ENCODE data around the gene ESRRG.
"Not testable (repeated sequence)": the region's sequence is repeated elsewhere in the genome, so short reads cannot be mapped to it uniquely, and the experiment has no call there.

ESRRG gene
- 0 reads per million in 4 experiments for total RNA-seq

- DNase-seq: no peak
Observed at GRCh38 chr1:216723274-216723780, at the start of gene ESRRG. Gene ESRRG, minus strand, starts transcription at chr1:216723429. Its CDS starts 130 bp downstream, at chr1:216723299.

- no peak for DNase-seq
Observed at GRCh38 chr1:216771922-216772321, 48.7 kb upstream of the ESRRG start.

DNA sequence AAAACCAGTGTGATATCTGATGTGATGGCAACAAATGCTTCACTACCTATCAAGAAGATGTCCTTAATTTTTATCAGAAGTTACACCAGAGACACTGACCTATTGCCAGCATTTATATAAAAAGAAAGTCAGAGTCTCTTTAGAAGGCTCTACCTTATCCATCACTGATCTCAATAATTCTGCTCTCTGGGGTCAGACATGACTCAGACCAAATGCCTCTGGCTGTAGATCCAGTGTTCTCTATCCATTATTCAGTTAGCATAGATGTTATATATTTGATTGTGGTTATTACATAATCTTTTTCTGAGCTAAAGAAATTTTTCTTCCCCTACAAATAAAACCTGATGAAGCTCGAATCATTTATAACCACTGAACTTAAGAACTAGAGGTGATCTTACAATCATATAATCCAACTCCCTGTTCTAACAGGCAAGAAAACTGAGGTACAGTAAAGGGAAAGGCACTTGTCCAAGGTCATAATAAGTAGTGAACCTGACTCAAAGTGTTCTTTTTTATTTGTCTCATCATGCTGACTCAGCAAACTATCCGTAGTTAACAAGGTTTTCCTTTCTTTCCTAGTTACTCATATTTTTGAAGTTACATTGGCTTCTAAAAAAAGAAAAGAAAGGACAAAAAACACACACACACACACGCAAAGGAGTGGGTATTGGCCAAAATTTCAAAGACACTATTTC is 43.6 kb upstream of the ESRRG start:
- no peak for DNase-seq

GRCh38 chr1:216765346-216766300 is 42.4 kb upstream of the ESRRG start:
- DNase-seq: no peak

GRCh38 chr1:216758161-216758560 is 34.9 kb upstream of the ESRRG start:
- DNase-seq: no peak

DNA sequence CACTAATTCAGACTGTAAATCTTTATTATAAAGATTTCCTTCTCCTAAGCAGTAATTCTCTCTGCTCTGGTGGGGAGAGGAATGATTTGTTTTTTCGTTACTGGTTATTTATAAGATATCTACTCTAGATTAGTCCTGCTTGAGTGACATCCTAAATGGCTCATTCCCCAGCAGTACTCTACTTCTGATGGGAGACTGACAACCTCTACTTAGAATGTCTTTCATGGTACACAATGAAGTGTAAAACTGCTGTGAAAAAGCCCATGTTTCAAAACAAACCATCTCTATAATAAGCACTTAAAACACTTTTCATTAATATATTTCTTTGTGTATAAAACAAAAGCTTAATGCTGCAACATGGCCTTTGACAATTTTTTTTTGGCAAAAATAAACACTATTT is 33.9 kb upstream of the ESRRG start:
- no peak for DNase-seq

DNA sequence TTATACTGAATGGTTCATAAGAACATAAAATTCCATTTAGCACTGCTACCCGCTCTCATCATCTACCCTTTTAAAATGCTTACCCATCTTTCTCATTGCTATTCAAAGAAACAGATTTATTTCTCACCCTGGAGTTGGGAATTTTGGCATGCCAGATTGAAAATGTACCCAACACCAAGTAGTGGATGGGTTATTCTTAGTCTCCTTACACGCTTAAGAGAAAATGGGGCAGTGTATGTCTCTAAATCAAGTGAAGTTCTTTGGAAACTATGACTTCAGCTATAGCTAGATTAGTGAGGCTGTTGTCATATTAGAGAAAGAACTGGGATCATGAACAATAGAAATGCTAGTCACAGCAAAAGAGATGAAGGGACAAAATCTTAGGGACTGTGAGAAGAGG is 27.7 kb upstream of the ESRRG start:
- DNase-seq: no peak

DNA sequence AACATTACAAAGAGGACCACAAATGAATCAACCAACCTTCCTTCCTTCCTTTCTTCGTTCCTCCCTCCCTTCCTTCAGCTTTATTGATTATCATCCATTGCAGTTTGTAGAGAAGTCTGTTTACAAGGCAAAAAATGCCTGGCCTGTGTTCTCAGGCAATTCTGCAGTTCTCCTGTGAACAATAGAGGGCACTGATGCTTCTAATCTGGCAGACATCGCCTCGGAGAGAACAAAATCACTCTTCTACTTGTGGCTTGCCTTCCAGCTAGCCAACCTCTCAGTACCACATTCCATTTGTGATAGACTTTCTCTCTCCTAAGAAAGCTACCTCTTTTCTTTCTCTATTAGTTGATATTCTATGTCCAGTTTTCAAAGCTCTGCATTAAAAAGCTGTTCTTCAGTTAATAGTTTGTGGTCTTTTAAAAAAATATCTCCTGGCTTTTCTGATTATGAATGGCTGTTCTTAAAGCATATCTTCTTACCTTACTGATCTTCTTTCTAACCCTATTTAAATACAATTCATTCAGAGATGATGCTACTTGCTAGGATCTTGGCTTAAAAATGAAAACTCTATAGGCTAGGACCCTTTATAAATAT is 26.9 kb upstream of the ESRRG start:
- DNase-seq: no peak

DNA sequence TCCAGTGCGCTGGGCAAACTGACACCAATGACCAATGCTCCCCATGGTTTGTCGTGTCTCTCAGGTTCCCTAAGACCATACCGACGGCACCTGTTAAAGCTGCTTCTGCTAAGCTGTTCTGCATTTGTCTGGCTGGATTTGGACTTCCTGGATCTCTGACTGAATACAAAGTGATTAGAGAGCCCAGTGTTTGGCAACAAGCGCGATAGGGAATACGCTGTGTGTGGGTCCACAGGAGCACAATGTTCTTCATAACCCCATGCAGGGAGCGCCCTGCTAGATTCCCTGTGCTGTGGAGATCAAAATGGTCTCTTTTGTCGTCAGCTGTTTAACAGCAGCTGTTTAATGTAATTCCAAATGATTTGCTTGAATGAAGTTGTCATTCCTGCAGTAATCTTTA is 26.0 kb upstream of the ESRRG start:
- DNase-seq: no peak

DNA sequence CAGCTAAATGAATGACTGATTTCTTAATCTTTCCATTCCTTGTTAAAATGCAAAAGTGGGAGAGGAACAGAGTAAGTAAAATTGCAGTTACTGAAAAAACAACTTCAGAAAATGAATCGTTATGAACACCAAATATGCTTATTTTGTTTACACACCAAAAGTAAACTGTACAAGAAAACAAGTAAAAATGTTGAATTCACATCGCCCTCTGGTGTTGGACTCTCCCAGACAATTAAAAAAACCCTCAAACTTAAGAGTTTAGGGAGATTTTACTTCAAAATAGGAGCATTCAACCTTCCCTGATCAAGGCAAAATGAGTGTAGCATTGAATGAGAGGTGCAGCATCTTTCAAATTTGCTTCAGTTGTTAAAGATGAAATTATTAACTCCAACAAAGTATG is 19.4 kb upstream of the ESRRG start:
- DNase-seq: no peak

DNA sequence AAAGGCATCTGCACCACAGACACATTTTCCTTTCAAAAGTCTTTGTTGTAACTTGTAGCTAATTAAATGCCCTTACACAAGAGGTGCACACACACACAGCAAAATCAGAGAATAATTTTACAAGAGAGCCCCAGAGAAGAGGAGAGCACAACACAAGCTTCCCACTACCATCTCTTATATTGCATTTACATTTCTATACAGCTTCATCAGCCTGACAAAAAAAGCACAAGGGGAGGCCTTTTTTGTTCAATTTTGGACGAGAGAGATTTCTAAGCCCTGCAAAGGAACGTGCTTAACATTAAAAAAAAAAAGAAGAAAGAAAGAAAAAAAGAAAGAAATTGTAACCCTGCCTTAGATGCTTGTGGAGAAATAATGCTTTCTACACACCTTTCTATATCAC is 17.1 kb upstream of the ESRRG start:
- no peak for DNase-seq

- no peak for DNase-seq
Observed at GRCh38 chr1:216739793-216740192, 16.6 kb upstream of the ESRRG start.

DNA sequence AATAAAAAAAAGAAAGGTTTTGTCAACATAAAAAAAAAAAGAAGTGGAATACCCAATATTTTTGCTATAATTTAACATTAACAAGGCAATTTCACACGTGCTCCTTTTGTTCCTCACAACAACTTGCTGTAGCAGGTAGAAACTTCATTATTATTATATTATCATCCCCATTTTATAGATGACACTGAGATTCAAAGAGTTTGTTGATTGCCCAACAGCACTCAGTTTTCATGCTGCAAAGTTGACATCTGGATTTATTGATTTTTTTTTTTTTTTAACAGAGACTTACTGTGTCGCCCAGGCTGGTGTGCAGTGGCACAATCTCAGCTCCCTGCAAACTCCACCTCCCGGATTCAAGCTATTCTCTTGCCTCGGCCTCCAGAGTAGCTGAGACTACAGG is 8.9 kb upstream of the ESRRG start:
- no peak for DNase-seq

GRCh38 chr1:216731562-216731961 is 8.3 kb upstream of the ESRRG start:
- no peak for DNase-seq

- DNase-seq: no peak
Observed at GRCh38 chr1:216726435-216726834, 3.2 kb upstream of the ESRRG start.

GRCh38 chr1:216722821-216723220 is 408 bp downstream of the ESRRG start:
- no peak for DNase-seq

DNA sequence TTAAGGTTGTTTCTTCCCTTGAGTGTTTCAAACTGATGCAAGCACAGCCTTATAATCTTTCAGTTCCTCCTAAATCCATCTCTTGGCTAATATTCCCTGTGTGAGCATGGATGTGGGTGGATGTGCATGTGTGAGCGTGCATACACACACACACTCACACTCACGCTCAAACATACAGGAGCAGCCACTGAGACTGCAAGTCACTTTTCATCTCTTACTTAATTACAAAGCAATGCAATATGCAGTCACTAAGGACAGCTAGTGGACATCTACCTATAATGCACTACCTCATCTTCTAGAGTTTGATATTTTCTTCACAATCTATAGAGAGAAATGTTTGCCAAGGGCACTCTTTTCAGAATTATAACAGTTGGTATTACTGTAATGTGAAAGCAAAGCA is 1.4 kb downstream of the ESRRG start:
- no peak for DNase-seq

DNA sequence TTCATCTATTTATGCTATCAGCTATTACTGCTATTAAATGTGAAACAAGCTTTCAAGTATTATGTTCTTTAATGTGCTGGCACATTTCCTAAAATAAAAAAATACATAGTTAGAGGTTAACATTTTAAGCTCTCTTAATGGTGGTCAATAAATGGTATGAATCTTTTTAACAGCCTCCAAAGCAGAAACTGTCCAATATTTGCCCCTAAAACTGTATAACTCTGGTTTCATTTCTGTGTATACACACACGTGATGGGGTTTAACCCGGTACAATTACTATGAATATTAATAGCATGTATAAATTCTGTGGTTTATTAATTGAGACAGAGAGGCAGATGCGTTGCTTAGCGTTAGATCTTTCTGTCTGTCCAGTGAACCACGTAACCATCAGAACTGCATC is 2.2 kb downstream of the ESRRG start:
- no peak for DNase-seq

DNA sequence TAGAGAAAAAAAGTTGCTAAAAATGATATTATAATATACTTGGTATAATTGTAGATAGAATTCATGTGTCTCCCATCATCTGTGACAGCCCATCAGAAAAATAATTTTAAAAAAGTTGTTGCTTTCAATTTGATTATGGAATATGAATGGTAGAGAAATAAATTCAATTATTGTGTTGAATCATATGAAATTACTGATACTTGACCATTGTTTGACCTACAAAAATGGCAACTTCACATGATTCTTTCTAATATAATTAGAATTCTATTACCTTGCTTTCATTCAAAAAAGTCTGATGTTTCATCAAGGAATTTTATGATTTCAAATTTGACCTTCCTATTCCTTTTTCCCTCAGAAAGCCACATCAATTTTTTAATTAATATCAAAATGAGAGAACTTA is 11.5 kb downstream of the ESRRG start:
- no peak for DNase-seq

DNA sequence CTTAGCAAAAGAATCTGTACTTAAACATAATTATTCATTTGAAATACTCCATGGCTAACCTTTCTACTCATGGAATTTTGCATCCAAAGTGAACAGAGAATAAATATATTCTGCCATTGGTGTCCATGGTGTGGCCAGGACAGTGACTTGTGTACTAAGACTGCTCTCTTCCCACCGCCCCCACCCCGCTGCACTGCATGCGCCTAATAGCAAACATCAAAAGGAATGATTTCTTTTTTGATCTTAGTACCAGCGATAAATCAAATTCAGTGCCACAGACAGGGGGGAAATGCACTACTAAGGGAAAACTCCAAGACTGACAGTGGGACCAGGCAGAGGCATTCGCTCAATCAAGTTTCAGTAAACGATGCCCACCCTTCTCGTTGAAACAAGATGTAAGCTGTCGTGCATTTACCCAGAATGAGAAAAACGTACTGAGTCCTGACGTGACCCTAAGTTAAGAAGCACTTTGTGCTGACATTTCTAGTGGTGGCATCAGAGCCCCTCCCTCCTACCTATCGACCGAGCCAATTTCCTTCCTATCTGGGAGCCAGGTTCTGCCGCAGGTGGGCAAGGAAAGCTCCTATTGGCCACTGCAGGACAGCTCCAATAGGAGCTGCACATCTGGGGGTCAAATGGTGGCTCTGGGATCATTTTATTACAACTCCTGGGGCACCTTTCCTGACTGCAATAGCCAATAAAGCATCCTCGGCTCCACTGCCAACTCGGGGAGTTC is 12.5 kb downstream of the ESRRG start:
- no peak for DNase-seq

- no peak for DNase-seq
Observed at GRCh38 chr1:216710055-216710454, 13.2 kb downstream of the ESRRG start.

- DNase-seq: no peak
Observed at GRCh38 chr1:216705676-216706075, 17.6 kb downstream of the ESRRG start.

DNA sequence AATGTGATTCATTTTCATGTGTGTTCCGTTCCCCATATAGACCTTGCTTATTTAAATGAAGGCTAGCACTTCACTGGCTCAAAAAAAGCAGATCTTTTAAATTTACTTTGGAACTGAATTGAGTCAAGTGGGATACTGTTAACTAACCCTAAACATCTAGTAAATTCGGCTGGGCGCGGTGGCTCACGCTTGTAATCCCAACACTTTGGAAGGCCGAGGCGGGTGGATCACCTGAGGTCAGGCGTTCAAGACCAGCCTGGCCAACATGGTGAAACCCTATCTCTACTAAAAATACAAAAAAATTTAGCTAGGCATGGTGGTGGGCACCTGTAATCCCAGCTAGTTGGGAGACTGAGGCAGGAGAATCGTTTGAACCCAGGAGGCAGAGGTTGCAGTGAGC is 19.2 kb downstream of the ESRRG start:
- DNase-seq: not testable (repeated sequence)

All from effector CD8-positive, alpha-beta T cell (primary cell).